Lower lobe of right lung (tissue), 2 donors: ENCODE results near the gene FRMPD4. TPM values are rescaled to one million over a fixed set of nuclear protein-coding genes. Genes with fewer than 3 reads are reported as not detected.

ENCODE experiments used
- ATAC-seq, 2 donors: fragments of 200-7000 bp; cut with Tn5 transposase; one replicate each; pipeline ENCODE4 v1.9.1; 2020 to 2022; ENCODE audit warnings: mild to moderate bottlenecking in 2 of 2, moderate library complexity in 2 of 2
- DNase-seq: peaks from one replicate; pipeline ENCODE4 v3.0.0-alpha.2; 2020
- H3K27ac ChIP-seq: fragments of 200-600 bp; one replicate; pipeline ENCODE4 v1.8.0; 2022
- H3K27me3 ChIP-seq: fragments of 200-600 bp; one replicate; pipeline ENCODE4 v1.8.0; 2022; ENCODE audit warnings: low read depth
- H3K36me3 ChIP-seq: fragments of 200-600 bp; one replicate; pipeline ENCODE4 v1.8.0; 2022; ENCODE audit warnings: mild to moderate bottlenecking
- H3K4me1 ChIP-seq: fragments of 200-600 bp; one replicate; pipeline ENCODE4 v1.8.0; 2022
- H3K4me3 ChIP-seq: fragments of 200-600 bp; one replicate; pipeline ENCODE4 v1.8.0; 2022; ENCODE audit warnings: mild to moderate bottlenecking
- H3K9me3 ChIP-seq: fragments of 200-600 bp; one replicate; pipeline ENCODE4 v1.8.0; 2022
- CTCF ChIP-seq: fragments of 200-600 bp; IDR thresholded peaks from one replicate; pipeline ENCODE4 v1.8.0; 2022; ENCODE audit warnings: antibody characterized with exemption, mild to moderate bottlenecking
- intact Hi-C: fragments of 100-400 bp; cut with DNase I; formaldehyde crosslinking; loops from one replicate; pipeline ENCODE4 v1.11.0; 2022
- total RNA-seq: library from RNA; stranded (reverse); fragmentation: NEBNext Ultra II Directional; extraction: Animal tissue kit (Norgen Biotek cat#: 25700); gene quantifications from one replicate; pipeline ENCODE4 v1.2.1, GENCODE V29; 2021
- donor health status: DM: no; HTN: yes; CAD: no; lungs with severe emphysema.

The FRMPD4 gene
- total RNA-seq, 1 donor from 2014 or later: 0.15 TPM

GRCh38 chrX:12447448-12448064 lies 309.3 kb downstream of the FRMPD4 start:
- H3K27ac ChIP-seq: no peak overlapping the region
- H3K4me1 ChIP-seq: no peaks in the 10 kb centered on the region
- DNase-seq (no peak), ATAC-seq (no peak)
- H3K9me3 ChIP-seq: no peaks in the 10 kb centered on the region
- intact Hi-C loops: no loop called here
- H3K36me3 ChIP-seq: no peaks in the 10 kb centered on the region
- TF ChIP-seq CTCF: no peak
- H3K4me3 ChIP-seq: no peak overlapping the region
- H3K27me3 ChIP-seq: no peaks in the 10 kb centered on the region

- Histone ChIP-seq H3K4me1 (no peaks in the 10 kb centered on the region), H3K4me3 (no peak overlapping the region), H3K9me3 (no peaks in the 10 kb centered on the region), H3K36me3 (no peaks in the 10 kb centered on the region), H3K27ac (no peak overlapping the region), H3K27me3 (no peaks in the 10 kb centered on the region)
- no peak for TF ChIP-seq CTCF
- DNase-seq (no peak), ATAC-seq (no peak)
- intact Hi-C loops: no loop called here
Observed at GRCh38 chrX:12452268-12452667, 314.0 kb downstream of the FRMPD4 start.

- Histone ChIP-seq H3K36me3 (no peaks in the 10 kb centered on the region), H3K27me3 (no peaks in the 10 kb centered on the region), H3K27ac (no peak overlapping the region), H3K4me1 (no peaks in the 10 kb centered on the region), H3K4me3 (no peak overlapping the region), H3K9me3 (no peaks in the 10 kb centered on the region)
- no peak for ATAC-seq
- DNase-seq: no peak
- intact Hi-C loops: no loop called here
- no peak for TF ChIP-seq CTCF
Observed at GRCh38 chrX:12460929-12461328, 322.7 kb downstream of the FRMPD4 start.

GRCh38 chrX:12463052-12463451 lies 324.8 kb downstream of the FRMPD4 start:
- DNase-seq: no peak
- Histone ChIP-seq H3K4me3 (no peak overlapping the region), H3K4me1 (no peaks in the 10 kb centered on the region), H3K27me3 (no peaks in the 10 kb centered on the region), H3K9me3 (no peaks in the 10 kb centered on the region), H3K36me3 (no peaks in the 10 kb centered on the region), H3K27ac (no peak overlapping the region)
- no peak for ATAC-seq
- intact Hi-C loops: no loop called here
- no peak for TF ChIP-seq CTCF

- H3K27me3 ChIP-seq: no peaks in the 10 kb centered on the region
- intact Hi-C loops: no loop called here
- H3K36me3 ChIP-seq: no peaks in the 10 kb centered on the region
- no peak overlapping the region for H3K27ac ChIP-seq
- H3K4me3 ChIP-seq: no peak overlapping the region
- H3K9me3 ChIP-seq: no peaks in the 10 kb centered on the region
- DNase-seq (no peak), ATAC-seq (no peak)
- no peak for TF ChIP-seq CTCF
- no peaks in the 10 kb centered on the region for H3K4me1 ChIP-seq
Observed at GRCh38 chrX:12463873-12464272, 325.6 kb downstream of the FRMPD4 start.
